MM.1S (cell line): ENCODE data around the gene SAMD3.

ENCODE experiments used
- DNase-seq: peaks from one replicate; pipeline ENCODE4 v3.0.0-alpha.2; 2015
- H2AFZ ChIP-seq: fragments of 300-600 bp; sonication (generic); 2 replicates; pipeline ENCODE4 v1.6.0; 2016; ENCODE audit warnings: antibody characterized with exemption, low read length
- H3F3A ChIP-seq: fragments of 300-600 bp; sonication (generic); 2 replicates; pipeline ENCODE4 v1.6.1; 2016; ENCODE audit warnings: mild to moderate bottlenecking, antibody characterized with exemption, low read length, moderate library complexity, mixed read lengths; ENCODE audit not compliant: insufficient read depth
- H3K27ac ChIP-seq: fragments of 300-600 bp; sonication (generic); 2 replicates; pipeline ENCODE4 v1.5.1; 2016; ENCODE audit warnings: mild to moderate bottlenecking, low read length
- H3K27me3 ChIP-seq: fragments of 300-600 bp; sonication (generic); replicated peaks from 2 replicates; pipeline ENCODE4 v1.6.0; 2016; ENCODE audit warnings: low read length; ENCODE audit not compliant: insufficient read depth
- H3K36me3 ChIP-seq: fragments of 300-600 bp; sonication (generic); replicated peaks from 2 replicates; pipeline ENCODE4 v1.6.1; 2016; ENCODE audit warnings: mild to moderate bottlenecking, low read length, mixed read lengths; ENCODE audit not compliant: insufficient read depth
- H3K4me1 ChIP-seq: fragments of 300-600 bp; sonication (generic); 2 replicates; pipeline ENCODE4 v1.6.1; 2016; ENCODE audit warnings: low read length, mixed read lengths
- H3K4me2 ChIP-seq: fragments of 300-600 bp; sonication (generic); 2 replicates; pipeline ENCODE4 v1.6.0; 2016; ENCODE audit warnings: low read depth, low read length
- H3K4me3 ChIP-seq: fragments of 300-600 bp; sonication (generic); 2 replicates; pipeline ENCODE4 v1.5.1; 2016; ENCODE audit warnings: low read length, mixed read lengths
- H3K79me2 ChIP-seq: fragments of 300-600 bp; sonication (generic); 2 replicates; pipeline ENCODE4 v1.6.1; 2016; ENCODE audit warnings: mixed run types, low read length, mixed read lengths
- H3K9ac ChIP-seq: fragments of 300-600 bp; sonication (generic); 2 replicates; pipeline ENCODE4 v1.6.1; 2016; ENCODE audit warnings: low read length, mixed read lengths
- H3K9me2 ChIP-seq: fragments of 300-600 bp; sonication (generic); replicated peaks from 2 replicates; pipeline ENCODE4 v1.6.1; 2016; ENCODE audit warnings: mild to moderate bottlenecking, low read length, mixed read lengths; ENCODE audit not compliant: insufficient read depth
- H3K9me3 ChIP-seq: fragments of 300-600 bp; sonication (generic); replicated peaks from 2 replicates; pipeline ENCODE4 v1.6.1; 2016; ENCODE audit warnings: mild to moderate bottlenecking, low read length, mixed read lengths; ENCODE audit not compliant: insufficient read depth
- H4K20me1 ChIP-seq: fragments of 300-600 bp; sonication (generic); 2 replicates; pipeline ENCODE4 v1.6.1; 2016; ENCODE audit warnings: mild to moderate bottlenecking, low read length, moderate library complexity, mixed read lengths; ENCODE audit not compliant: insufficient read depth
- CTCF ChIP-seq: fragments of 300-600 bp; sonication (generic); IDR thresholded peaks from 2 replicates; pipeline ENCODE4 v1.5.1; 2016; ENCODE audit warnings: antibody characterized with exemption, low read length, mixed read lengths
- EZH2 ChIP-seq: fragments of 300-600 bp; sonication (generic); optimal IDR thresholded peaks from 2 replicates; pipeline ENCODE3; 2017; ENCODE audit warnings: low read depth, mild to moderate bottlenecking, antibody characterized with exemption, low read length, mixed read lengths
- EZH2phosphoT487 ChIP-seq: fragments of 300-600 bp; sonication (generic); IDR thresholded peaks from 2 replicates; pipeline ENCODE4 v1.6.1; 2018; ENCODE audit warnings: antibody characterized with exemption, low read length

The SAMD3 gene

GRCh38 chr6:130189531-130190397 lies 33.0 kb downstream of the SAMD3 start:
- DNase-seq: no peak
- no peaks in the 10 kb centered on the region for H3K79me2 ChIP-seq
- no peak overlapping the region for H3K9ac ChIP-seq
- H3K4me2 ChIP-seq: no peak overlapping the region
- H3K27me3 ChIP-seq: no peaks in the 10 kb centered on the region
- H3K9me3 ChIP-seq: no peaks in the 10 kb centered on the region
- no peaks in the 10 kb centered on the region for H3K9me2 ChIP-seq
- TF ChIP-seq CTCF: no peak
- no peak for TF ChIP-seq EZH2
- no peak for TF ChIP-seq EZH2phosphoT487
- H3K36me3 ChIP-seq: no peaks in the 10 kb centered on the region
- no peak overlapping the region for H3K4me3 ChIP-seq
- no peaks in the 10 kb centered on the region for H4K20me1 ChIP-seq
- no peak overlapping the region for H2AFZ ChIP-seq
- H3F3A ChIP-seq: no peaks in the 10 kb centered on the region
- no peak overlapping the region for H3K27ac ChIP-seq
- no peaks in the 10 kb centered on the region for H3K4me1 ChIP-seq

- Histone ChIP-seq H3K9me3 (no peaks in the 10 kb centered on the region), H3K9ac (no peak overlapping the region)
Observed at GRCh38 chr6:130188207-130188899, 34.4 kb downstream of the SAMD3 start.

More at GRCh38 chr6:130188207-130188899, 34.4 kb downstream of the SAMD3 start:
- no peaks in the 10 kb centered on the region for H3K4me1 ChIP-seq
- no peak overlapping the region for H3K4me2 ChIP-seq
- no peaks in the 10 kb centered on the region for H3K27me3 ChIP-seq
- DNase-seq: no peak
- H3F3A ChIP-seq: no peaks in the 10 kb centered on the region
- TF ChIP-seq CTCF: no peak
- no peak for TF ChIP-seq EZH2
- TF ChIP-seq EZH2phosphoT487: no peak
- H3K79me2 ChIP-seq: no peaks in the 10 kb centered on the region
- no peaks in the 10 kb centered on the region for H4K20me1 ChIP-seq
- no peak overlapping the region for H2AFZ ChIP-seq
- no peaks in the 10 kb centered on the region for H3K9me2 ChIP-seq
- no peaks in the 10 kb centered on the region for H3K36me3 ChIP-seq
- no peak overlapping the region for H3K27ac ChIP-seq
- H3K4me3 ChIP-seq: no peak overlapping the region
